HL-60 (cell line): ENCODE measurements around the gene TRMT112.

Experiments used
- DNase-seq, 2 experiments: peaks; one replicate each; pipeline ENCODE4 v3.0.0-alpha.2; 2010 to 2020; ENCODE audit warnings: low read depth in 1 of 2, low spot score in 1 of 2
- H3K27ac ChIP-seq: fragments of 250-450 bp; sonication (Bioruptor Pico); replicated peaks from 2 replicates; pipeline ENCODE4 v1.5.1; 2020; ENCODE audit warnings: mild to moderate bottlenecking, moderate library complexity
- H3K27me3 ChIP-seq: fragments of 250-450 bp; sonication (Bioruptor Pico); 2 replicates; pipeline ENCODE4 v1.5.1; 2021; ENCODE audit warnings: mild to moderate bottlenecking, moderate library complexity; ENCODE audit not compliant: insufficient read depth, poor library complexity, severe bottlenecking
- H3K4me3 ChIP-seq: replicated peaks from 2 replicates; pipeline ENCODE4 v1.5.1; 2011; ENCODE audit warnings: mild to moderate bottlenecking, control low read depth, low read length; ENCODE audit not compliant: insufficient read depth
- CTCF ChIP-seq: IDR thresholded peaks from one replicate; pipeline ENCODE4 v1.5.1; 2011; ENCODE audit warnings: low read length, control low read depth, inconsistent platforms; ENCODE audit not compliant: insufficient read depth
- GABPA ChIP-seq: IDR thresholded peaks from 2 replicates; pipeline ENCODE4 v1.6.1; 2012; ENCODE audit warnings: low read depth
- POLR2AphosphoS5 ChIP-seq: IDR thresholded peaks from 2 replicates; pipeline ENCODE4 v1.6.1; 2012; ENCODE audit warnings: low read depth
- SPI1 ChIP-seq: IDR thresholded peaks from 2 replicates; pipeline ENCODE4 v1.6.1; 2012; ENCODE audit warnings: low read depth, mild to moderate bottlenecking, borderline replicate concordance
- long read RNA-seq: library from polyadenylated mRNA; unstranded; transcript quantifications from one replicate; pipeline ENCODE4 v2.0.0, GENCODE V29; 2020
- TF ChIP-seq, protein P1 (sequence below): IDR thresholded peaks from 2 replicates; pipeline ENCODE4 v1.6.1; 2012; ENCODE audit warnings: low read depth; ENCODE audit not compliant: insufficient replicate concordance

TRMT112 gene
- long read RNA-seq, transcript TRMT112-206 (4 exons, 1,106 nt), result major isoform, 36 of 40 reads
- long read RNA-seq, partial matches to known transcripts, result 0 of 40 reads
- long read RNA-seq, other reads (novel, unspliced or antisense), result 0 of 40 reads

DNA sequence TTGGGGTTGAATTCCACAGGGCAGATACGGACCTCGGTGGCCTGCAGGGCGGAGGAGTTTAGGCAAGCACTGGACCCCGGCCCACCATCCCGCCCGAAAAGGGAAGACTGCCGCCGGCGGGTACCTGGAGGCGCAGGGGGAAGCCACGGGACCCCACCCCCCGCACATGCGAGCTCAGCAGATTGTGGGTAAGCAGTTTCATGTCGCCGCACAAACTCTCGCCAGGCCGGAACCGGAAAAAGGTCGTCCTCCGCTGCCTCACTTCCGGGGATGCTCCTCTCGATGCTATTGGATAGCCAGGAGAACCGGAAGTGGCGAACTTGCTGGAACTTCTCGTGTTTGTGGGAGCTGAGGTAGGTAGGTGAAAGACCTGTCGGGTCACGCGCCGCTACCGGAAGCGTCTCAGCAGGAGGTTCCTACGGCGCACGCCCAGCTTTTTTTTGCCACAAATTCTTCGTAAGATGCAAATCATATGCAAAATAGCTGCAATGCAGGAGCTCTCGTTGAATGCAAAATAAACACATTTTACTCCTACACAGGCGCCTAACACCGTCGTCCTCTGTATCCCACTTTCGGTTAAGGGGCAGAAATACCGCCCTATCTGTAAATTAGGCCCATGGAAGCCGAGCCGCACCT is at the start of gene TRMT112:
TSS of gene TRMT112 (minus strand) at position 235 of the 636 bp plus-strand sequence. CDS start at position 202, 33 bp downstream.
- H3K27me3 ChIP-seq, result no peaks in the 10 kb centered on the region
- TF ChIP-seq GABPA (peak; percentile 97), CTCF (no peak), POLR2AphosphoS5 (peak; percentile 86), SPI1 (peak; percentile 48; the same call in 1 of the 2 replicates)
- TF ChIP-seq, protein P1, sequence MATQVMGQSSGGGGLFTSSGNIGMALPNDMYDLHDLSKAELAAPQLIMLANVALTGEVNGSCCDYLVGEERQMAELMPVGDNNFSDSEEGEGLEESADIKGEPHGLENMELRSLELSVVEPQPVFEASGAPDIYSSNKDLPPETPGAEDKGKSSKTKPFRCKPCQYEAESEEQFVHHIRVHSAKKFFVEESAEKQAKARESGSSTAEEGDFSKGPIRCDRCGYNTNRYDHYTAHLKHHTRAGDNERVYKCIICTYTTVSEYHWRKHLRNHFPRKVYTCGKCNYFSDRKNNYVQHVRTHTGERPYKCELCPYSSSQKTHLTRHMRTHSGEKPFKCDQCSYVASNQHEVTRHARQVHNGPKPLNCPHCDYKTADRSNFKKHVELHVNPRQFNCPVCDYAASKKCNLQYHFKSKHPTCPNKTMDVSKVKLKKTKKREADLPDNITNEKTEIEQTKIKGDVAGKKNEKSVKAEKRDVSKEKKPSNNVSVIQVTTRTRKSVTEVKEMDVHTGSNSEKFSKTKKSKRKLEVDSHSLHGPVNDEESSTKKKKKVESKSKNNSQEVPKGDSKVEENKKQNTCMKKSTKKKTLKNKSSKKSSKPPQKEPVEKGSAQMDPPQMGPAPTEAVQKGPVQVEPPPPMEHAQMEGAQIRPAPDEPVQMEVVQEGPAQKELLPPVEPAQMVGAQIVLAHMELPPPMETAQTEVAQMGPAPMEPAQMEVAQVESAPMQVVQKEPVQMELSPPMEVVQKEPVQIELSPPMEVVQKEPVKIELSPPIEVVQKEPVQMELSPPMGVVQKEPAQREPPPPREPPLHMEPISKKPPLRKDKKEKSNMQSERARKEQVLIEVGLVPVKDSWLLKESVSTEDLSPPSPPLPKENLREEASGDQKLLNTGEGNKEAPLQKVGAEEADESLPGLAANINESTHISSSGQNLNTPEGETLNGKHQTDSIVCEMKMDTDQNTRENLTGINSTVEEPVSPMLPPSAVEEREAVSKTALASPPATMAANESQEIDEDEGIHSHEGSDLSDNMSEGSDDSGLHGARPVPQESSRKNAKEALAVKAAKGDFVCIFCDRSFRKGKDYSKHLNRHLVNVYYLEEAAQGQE, result no peak
- peak within 1 kb of the TSS; percentile 96 for H3K27ac ChIP-seq
- DNase-seq, result peak; percentile 96 to 100
- peak within 1 kb of the TSS; percentile 92 for H3K4me3 ChIP-seq

GRCh38 chr11:64366751-64367150 is 49.4 kb upstream of the TRMT112 start:
- DNase-seq, result no peak
- TF ChIP-seq, protein P1, result no peak
- no peak for TF ChIP-seq CTCF
- TF ChIP-seq SPI1, result no peak
- Histone ChIP-seq H3K27ac (no peak overlapping the region), H3K4me3 (no peak overlapping the region), H3K27me3 (no peaks in the 10 kb centered on the region)

GRCh38 chr11:64364911-64365310 is 47.6 kb upstream of the TRMT112 start:
- no peak overlapping the region for H3K27ac ChIP-seq
- H3K27me3 ChIP-seq, result no peaks in the 10 kb centered on the region
- no peak for DNase-seq
- TF ChIP-seq POLR2AphosphoS5, result no peak
- TF ChIP-seq, protein P1, result no peak
- no peak for TF ChIP-seq SPI1
- TF ChIP-seq CTCF, result no peak
- no peak for TF ChIP-seq GABPA
- no peak overlapping the region for H3K4me3 ChIP-seq
